SU-DHL-6 (cell line): Measurements from ENCODE around the gene POMP.

Experiments used
- EZH2phosphoT487 ChIP-seq: fragments of 200-600 bp; sonication (generic), shearing (Covaris generic); conservative IDR thresholded peaks from 2 replicates; pipeline ENCODE4 v1.6.1; 2018; ENCODE audit warnings: mild to moderate bottlenecking, antibody characterized with exemption, low read length, moderate library complexity, mixed read lengths
- TF ChIP-seq, protein P1 (sequence below): fragments of 200-600 bp; sonication (generic); IDR thresholded peaks from one replicate; pipeline ENCODE4 v1.5.1; 2017; ENCODE audit warnings: antibody characterized with exemption, mild to moderate bottlenecking, low read length, moderate library complexity; ENCODE audit not compliant: insufficient read depth, poor library complexity, severe bottlenecking

DNA sequence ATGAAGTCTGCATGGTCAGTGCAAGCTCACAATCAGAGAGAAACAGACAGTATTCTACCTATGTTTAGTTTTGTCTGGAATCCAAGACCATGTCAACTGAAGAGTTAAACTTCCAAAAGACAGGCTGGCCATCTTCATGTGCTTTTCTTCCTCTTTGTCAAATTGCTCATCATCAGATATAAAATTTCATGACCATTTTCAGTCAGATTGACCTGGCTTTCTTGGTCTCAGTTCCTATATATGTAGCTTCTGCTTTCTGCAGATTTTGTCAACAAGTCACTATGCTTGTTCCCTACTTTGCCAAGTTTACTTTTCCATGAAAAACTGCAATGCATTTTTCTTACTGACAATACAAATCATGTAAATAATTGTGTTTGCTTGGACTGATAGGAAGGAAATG is 46.0 kb downstream of the POMP start:
- TF ChIP-seq, protein P1, sequence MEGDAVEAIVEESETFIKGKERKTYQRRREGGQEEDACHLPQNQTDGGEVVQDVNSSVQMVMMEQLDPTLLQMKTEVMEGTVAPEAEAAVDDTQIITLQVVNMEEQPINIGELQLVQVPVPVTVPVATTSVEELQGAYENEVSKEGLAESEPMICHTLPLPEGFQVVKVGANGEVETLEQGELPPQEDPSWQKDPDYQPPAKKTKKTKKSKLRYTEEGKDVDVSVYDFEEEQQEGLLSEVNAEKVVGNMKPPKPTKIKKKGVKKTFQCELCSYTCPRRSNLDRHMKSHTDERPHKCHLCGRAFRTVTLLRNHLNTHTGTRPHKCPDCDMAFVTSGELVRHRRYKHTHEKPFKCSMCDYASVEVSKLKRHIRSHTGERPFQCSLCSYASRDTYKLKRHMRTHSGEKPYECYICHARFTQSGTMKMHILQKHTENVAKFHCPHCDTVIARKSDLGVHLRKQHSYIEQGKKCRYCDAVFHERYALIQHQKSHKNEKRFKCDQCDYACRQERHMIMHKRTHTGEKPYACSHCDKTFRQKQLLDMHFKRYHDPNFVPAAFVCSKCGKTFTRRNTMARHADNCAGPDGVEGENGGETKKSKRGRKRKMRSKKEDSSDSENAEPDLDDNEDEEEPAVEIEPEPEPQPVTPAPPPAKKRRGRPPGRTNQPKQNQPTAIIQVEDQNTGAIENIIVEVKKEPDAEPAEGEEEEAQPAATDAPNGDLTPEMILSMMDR: no peak
- TF ChIP-seq EZH2phosphoT487: no peak
